ENCODE data around the gene LPAR1. TPM values are rescaled to one million over a fixed set of nuclear protein-coding genes. Genes with fewer than 3 reads are reported as not detected.

LPAR1 gene
- total RNA-seq, 1 donor from 2014 or later, result 0.56 TPM

DNA sequence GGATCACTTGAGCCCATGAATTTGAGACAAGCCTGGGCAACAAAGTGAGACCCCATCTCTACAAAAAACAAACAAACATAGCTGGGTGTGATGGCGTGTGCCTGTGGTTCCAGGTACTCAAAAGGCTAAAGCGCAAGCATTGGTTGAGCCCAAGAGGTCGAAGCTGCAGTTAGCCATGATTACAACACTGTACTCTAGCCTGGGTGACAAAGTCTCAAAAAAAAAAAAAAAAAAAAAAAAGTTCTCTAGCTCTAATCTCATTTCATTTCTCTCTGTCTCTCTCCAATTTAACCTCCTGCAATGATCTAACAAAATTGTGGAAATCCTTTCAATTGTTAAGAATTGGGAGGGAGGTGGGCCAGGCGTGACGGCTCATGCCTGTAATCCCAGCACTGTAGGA, 33.3 kb downstream of the LPAR1 start:
- peaks cover 1% of the 10 kb centered on the region for H3K9me3 Mint-ChIP-seq (ENCODE audit: unreplicated experiment)
- H3K36me3 Mint-ChIP-seq (ENCODE audit: unreplicated experiment), result no peaks in the 10 kb centered on the region
- H3K4me3 Mint-ChIP-seq (ENCODE audit: unreplicated experiment), result no peak overlapping the region
- no peaks in the 10 kb centered on the region for H3K4me1 Mint-ChIP-seq (ENCODE audit: low read depth, unreplicated experiment)
- H3K27ac Mint-ChIP-seq (ENCODE audit: unreplicated experiment), result no peak overlapping the region
- H3K27me3 Mint-ChIP-seq (ENCODE audit: unreplicated experiment), result no peaks in the 10 kb centered on the region
- no peak for DNase-seq
- TF ChIP-seq, protein P1, sequence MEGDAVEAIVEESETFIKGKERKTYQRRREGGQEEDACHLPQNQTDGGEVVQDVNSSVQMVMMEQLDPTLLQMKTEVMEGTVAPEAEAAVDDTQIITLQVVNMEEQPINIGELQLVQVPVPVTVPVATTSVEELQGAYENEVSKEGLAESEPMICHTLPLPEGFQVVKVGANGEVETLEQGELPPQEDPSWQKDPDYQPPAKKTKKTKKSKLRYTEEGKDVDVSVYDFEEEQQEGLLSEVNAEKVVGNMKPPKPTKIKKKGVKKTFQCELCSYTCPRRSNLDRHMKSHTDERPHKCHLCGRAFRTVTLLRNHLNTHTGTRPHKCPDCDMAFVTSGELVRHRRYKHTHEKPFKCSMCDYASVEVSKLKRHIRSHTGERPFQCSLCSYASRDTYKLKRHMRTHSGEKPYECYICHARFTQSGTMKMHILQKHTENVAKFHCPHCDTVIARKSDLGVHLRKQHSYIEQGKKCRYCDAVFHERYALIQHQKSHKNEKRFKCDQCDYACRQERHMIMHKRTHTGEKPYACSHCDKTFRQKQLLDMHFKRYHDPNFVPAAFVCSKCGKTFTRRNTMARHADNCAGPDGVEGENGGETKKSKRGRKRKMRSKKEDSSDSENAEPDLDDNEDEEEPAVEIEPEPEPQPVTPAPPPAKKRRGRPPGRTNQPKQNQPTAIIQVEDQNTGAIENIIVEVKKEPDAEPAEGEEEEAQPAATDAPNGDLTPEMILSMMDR (IDR thresholded peaks at IDR 0.05; ENCODE audit: partially characterized antibody, unreplicated experiment), result no peak

DNA sequence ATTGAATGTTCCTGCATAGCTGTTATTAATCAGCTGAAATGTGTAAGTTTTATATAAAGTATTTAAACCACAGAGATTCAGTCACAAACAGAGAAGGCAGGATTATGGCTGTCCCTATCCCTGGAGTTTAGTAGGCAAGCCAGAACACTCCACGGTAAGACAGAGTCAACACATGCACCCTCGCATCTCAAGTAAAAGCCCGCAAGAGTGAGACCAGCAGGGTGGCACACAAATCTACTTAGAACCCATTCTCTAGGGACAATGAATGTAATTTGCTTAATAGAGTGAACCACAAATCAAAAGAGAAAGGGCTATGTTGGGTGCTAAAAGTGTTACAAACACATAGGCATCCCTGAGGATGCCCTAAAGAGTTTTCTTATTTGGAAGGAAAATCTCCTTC, 35.1 kb downstream of the LPAR1 start:
- no peaks in the 10 kb centered on the region for H3K27me3 Mint-ChIP-seq (ENCODE audit: unreplicated experiment)
- H3K9me3 Mint-ChIP-seq (ENCODE audit: unreplicated experiment), result peaks cover 1% of the 10 kb centered on the region
- TF ChIP-seq, protein P1 (IDR thresholded peaks at IDR 0.05; ENCODE audit: partially characterized antibody, unreplicated experiment), result no peak
- DNase-seq, result no peak
- no peaks in the 10 kb centered on the region for H3K4me1 Mint-ChIP-seq (ENCODE audit: low read depth, unreplicated experiment)
- no peaks in the 10 kb centered on the region for H3K36me3 Mint-ChIP-seq (ENCODE audit: unreplicated experiment)
- H3K4me3 Mint-ChIP-seq (ENCODE audit: unreplicated experiment), result no peak overlapping the region
- no peak overlapping the region for H3K27ac Mint-ChIP-seq (ENCODE audit: unreplicated experiment)

DNA sequence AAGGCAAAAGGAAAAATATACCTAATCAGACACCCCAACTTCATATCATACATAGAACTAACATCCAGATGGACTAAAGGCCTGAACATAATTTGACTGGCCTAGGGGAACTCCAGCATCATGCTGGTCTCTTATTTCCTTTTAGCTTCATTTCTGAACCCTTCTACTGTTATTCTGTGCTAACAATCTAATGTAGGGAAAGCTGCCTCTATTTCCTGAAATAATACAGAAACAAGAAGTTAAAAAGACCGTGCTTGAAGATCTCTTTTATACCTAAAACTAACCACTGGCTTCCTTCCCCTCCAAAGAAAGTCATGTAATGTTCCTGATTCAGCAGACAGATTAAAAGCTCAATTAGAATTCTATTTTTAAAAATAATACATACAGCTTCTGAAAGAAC, 36.7 kb downstream of the LPAR1 start:
- H3K4me1 Mint-ChIP-seq (ENCODE audit: low read depth, unreplicated experiment), result no peaks in the 10 kb centered on the region
- DNase-seq, result no peak
- H3K9me3 Mint-ChIP-seq (ENCODE audit: unreplicated experiment), result peaks cover 1% of the 10 kb centered on the region
- H3K27me3 Mint-ChIP-seq (ENCODE audit: unreplicated experiment), result no peaks in the 10 kb centered on the region
- H3K36me3 Mint-ChIP-seq (ENCODE audit: unreplicated experiment), result no peaks in the 10 kb centered on the region
- no peak overlapping the region for H3K27ac Mint-ChIP-seq (ENCODE audit: unreplicated experiment)
- H3K4me3 Mint-ChIP-seq (ENCODE audit: unreplicated experiment), result no peak overlapping the region
- TF ChIP-seq, protein P1 (IDR thresholded peaks at IDR 0.05; ENCODE audit: partially characterized antibody, unreplicated experiment), result no peak

DNA sequence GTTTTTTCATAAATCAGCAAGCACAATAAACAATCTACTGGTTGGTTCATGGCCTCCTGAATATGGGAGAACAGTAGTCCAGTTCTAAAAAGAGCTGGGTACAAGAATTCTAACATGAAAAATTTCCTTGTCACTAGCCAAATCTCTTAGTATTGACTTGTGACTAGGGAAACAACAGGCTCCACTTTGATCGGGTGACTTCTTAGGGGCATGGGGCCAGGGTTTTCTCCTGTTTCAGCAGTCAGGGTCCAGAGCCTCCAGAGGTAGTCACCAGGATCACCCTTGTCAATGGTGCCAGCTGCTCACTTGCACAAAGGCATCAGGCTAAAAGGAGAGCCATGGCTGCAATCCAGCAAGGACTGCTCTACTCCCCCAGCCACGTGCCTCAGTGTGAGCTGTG, 38.1 kb downstream of the LPAR1 start:
- Mint-ChIP-seq H3K36me3 (ENCODE audit: unreplicated experiment) (no peaks in the 10 kb centered on the region), H3K27ac (ENCODE audit: unreplicated experiment) (no peak overlapping the region), H3K9me3 (ENCODE audit: unreplicated experiment) (no peaks in the 10 kb centered on the region), H3K27me3 (ENCODE audit: unreplicated experiment) (no peaks in the 10 kb centered on the region), H3K4me3 (ENCODE audit: unreplicated experiment) (no peak overlapping the region), H3K4me1 (ENCODE audit: low read depth, unreplicated experiment) (no peaks in the 10 kb centered on the region)
- TF ChIP-seq, protein P1 (IDR thresholded peaks at IDR 0.05; ENCODE audit: partially characterized antibody, unreplicated experiment), result no peak
- DNase-seq, result no peak

DNA sequence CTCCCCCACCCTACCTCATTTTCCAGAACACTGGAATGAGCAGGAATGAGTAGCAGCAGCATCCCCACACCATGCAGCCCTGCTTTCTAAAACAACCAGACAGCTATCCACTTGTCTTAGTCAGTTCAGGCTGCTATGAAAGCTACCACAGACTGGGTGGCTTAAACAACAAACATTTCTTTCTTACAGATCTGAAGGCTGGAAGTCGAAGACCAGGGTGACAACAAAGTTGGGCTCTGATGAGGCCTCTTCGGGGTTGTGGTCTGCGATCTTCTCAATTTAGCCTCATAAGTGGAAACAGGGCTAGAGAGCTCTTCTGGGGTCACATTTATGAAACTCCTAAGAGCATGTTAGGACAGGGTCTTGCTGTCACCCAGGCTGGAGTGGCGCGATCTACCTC, 38.9 kb downstream of the LPAR1 start:
- H3K27ac Mint-ChIP-seq (ENCODE audit: unreplicated experiment), result no peak overlapping the region
- H3K4me3 Mint-ChIP-seq (ENCODE audit: unreplicated experiment), result no peak overlapping the region
- no peaks in the 10 kb centered on the region for H3K4me1 Mint-ChIP-seq (ENCODE audit: low read depth, unreplicated experiment)
- no peaks in the 10 kb centered on the region for H3K9me3 Mint-ChIP-seq (ENCODE audit: unreplicated experiment)
- H3K27me3 Mint-ChIP-seq (ENCODE audit: unreplicated experiment), result no peaks in the 10 kb centered on the region
- TF ChIP-seq, protein P1 (IDR thresholded peaks at IDR 0.05; ENCODE audit: partially characterized antibody, unreplicated experiment), result no peak
- no peaks in the 10 kb centered on the region for H3K36me3 Mint-ChIP-seq (ENCODE audit: unreplicated experiment)
- DNase-seq, result no peak
